SU-DHL-6 (cell line): Measurements from ENCODE around the gene PTCH2.

ENCODE experiments used
- H2AFZ ChIP-seq: fragments of 200-600 bp; sonication (generic); 2 replicates; pipeline ENCODE4 v1.6.1; 2014; ENCODE audit warnings: low read depth, mild to moderate bottlenecking, moderate library complexity, mixed read lengths, antibody characterized with exemption, low read length; ENCODE audit not compliant: severe bottlenecking
- H3F3A ChIP-seq: fragments of 200-600 bp; shearing (Covaris generic); 2 replicates; pipeline ENCODE4 v1.6.0; 2016; ENCODE audit warnings: antibody characterized with exemption, mild to moderate bottlenecking; ENCODE audit not compliant: insufficient read depth
- H3K27ac ChIP-seq: fragments of 200-600 bp; sonication (generic); 2 replicates; pipeline ENCODE4 v1.5.1; 2016; ENCODE audit warnings: low read depth, mild to moderate bottlenecking, low read length, moderate library complexity, mixed read lengths
- H3K27me3 ChIP-seq: fragments of 200-600 bp; sonication (generic), shearing (Covaris generic); 2 replicates; pipeline ENCODE4 v1.6.0; 2014; ENCODE audit warnings: mild to moderate bottlenecking, low read length
- H3K36me3 ChIP-seq: fragments of 200-600 bp; sonication (generic); 2 replicates; pipeline ENCODE4 v1.6.1; 2014; ENCODE audit warnings: mild to moderate bottlenecking, low read length, mixed read lengths
- H3K4me2 ChIP-seq: fragments of 300-600, 200-600 bp; shearing (Covaris generic), sonication (generic); 2 replicates; pipeline ENCODE4 v1.6.0; 2014; ENCODE audit warnings: low read length, low read depth, mild to moderate bottlenecking; ENCODE audit not compliant: poor library complexity, severe bottlenecking
- H3K4me3 ChIP-seq: fragments of 200-600 bp; sonication (generic); 2 replicates; pipeline ENCODE4 v1.5.1; 2014; ENCODE audit warnings: antibody characterized with exemption, low read length, mild to moderate bottlenecking, mixed read lengths; ENCODE audit not compliant: insufficient read depth, poor library complexity, severe bottlenecking
- H3K79me2 ChIP-seq: fragments of 200-600 bp; sonication (generic); 2 replicates; pipeline ENCODE4 v1.6.1; 2014; ENCODE audit warnings: mild to moderate bottlenecking, low read length, moderate library complexity; ENCODE audit not compliant: insufficient read depth
- H3K9ac ChIP-seq: fragments of 200-600 bp; sonication (generic); 2 replicates; pipeline ENCODE4 v1.7.0; 2014; ENCODE audit warnings: mild to moderate bottlenecking, low read length
- H3K9me2 ChIP-seq: fragments of 200-600 bp; sonication (generic); replicated peaks from 2 replicates; pipeline ENCODE4 v1.6.1; 2014; ENCODE audit warnings: low read length; ENCODE audit not compliant: insufficient read depth
- H3K9me3 ChIP-seq: fragments of 200-600 bp; sonication (generic); 2 replicates; pipeline ENCODE4 v1.6.1; 2014; ENCODE audit warnings: low read length, mixed read lengths; ENCODE audit not compliant: insufficient read depth
- H4K20me1 ChIP-seq: fragments of 200-600 bp; sonication (generic); 2 replicates; pipeline ENCODE4 v1.6.1; 2014; ENCODE audit warnings: low read depth, mild to moderate bottlenecking, antibody characterized with exemption, low read length, moderate library complexity, mixed read lengths
- EZH2phosphoT487 ChIP-seq: fragments of 200-600 bp; sonication (generic), shearing (Covaris generic); conservative IDR thresholded peaks from 2 replicates; pipeline ENCODE4 v1.6.1; 2018; ENCODE audit warnings: mild to moderate bottlenecking, antibody characterized with exemption, low read length, moderate library complexity, mixed read lengths
- TF ChIP-seq, protein P1 (sequence below): fragments of 200-600 bp; sonication (generic); IDR thresholded peaks from one replicate; pipeline ENCODE4 v1.5.1; 2017; ENCODE audit warnings: antibody characterized with exemption, mild to moderate bottlenecking, low read length, moderate library complexity; ENCODE audit not compliant: insufficient read depth, poor library complexity, severe bottlenecking

Gene PTCH2

DNA sequence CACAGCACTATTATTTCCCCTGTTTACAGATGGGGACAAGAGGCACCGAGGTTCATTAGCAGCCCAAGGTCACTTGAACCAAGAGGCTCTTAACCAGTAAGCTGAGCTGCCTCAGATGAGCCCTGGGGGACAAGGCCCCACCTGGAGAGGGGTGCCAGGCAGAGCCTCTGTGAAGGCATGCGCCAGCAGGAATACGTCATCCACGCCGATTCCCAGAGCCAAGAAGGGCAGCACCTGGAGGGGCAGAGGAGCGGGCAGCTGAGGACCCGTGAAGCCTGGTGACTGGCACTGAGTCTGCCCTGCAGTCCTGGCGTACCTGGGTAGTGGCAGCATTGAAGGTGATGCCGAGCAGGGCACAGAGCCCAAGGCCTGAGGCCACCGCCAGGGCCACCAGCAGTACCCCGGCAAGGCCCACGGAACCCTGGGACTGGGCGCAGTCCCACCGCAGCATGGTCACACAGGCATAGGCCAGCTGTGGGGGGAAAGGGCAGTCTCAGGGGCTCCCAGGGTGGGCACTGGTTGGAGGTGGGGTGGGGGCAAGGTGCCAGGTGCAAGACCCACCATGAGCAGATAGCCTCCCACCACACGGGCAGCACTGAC lies 14.1 kb downstream of the PTCH2 start:
- Histone ChIP-seq H3K4me2 (no peak overlapping the region), H3F3A (no peaks in the 10 kb centered on the region), H2AFZ (no peak overlapping the region), H3K36me3 (no peaks in the 10 kb centered on the region), H3K9me2 (no peaks in the 10 kb centered on the region), H3K27me3 (no peaks in the 10 kb centered on the region), H3K79me2 (no peaks in the 10 kb centered on the region), H3K27ac (no peak overlapping the region), H3K4me3 (no peak overlapping the region), H4K20me1 (no peaks in the 10 kb centered on the region), H3K9me3 (no peaks in the 10 kb centered on the region), H3K9ac (no peak overlapping the region)
- TF ChIP-seq EZH2phosphoT487, result no peak
- TF ChIP-seq, protein P1, sequence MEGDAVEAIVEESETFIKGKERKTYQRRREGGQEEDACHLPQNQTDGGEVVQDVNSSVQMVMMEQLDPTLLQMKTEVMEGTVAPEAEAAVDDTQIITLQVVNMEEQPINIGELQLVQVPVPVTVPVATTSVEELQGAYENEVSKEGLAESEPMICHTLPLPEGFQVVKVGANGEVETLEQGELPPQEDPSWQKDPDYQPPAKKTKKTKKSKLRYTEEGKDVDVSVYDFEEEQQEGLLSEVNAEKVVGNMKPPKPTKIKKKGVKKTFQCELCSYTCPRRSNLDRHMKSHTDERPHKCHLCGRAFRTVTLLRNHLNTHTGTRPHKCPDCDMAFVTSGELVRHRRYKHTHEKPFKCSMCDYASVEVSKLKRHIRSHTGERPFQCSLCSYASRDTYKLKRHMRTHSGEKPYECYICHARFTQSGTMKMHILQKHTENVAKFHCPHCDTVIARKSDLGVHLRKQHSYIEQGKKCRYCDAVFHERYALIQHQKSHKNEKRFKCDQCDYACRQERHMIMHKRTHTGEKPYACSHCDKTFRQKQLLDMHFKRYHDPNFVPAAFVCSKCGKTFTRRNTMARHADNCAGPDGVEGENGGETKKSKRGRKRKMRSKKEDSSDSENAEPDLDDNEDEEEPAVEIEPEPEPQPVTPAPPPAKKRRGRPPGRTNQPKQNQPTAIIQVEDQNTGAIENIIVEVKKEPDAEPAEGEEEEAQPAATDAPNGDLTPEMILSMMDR, result no peak

- Histone ChIP-seq H3K27ac (no peak overlapping the region), H2AFZ (no peak overlapping the region), H3K36me3 (no peaks in the 10 kb centered on the region), H3K4me2 (no peak overlapping the region), H3K79me2 (no peaks in the 10 kb centered on the region), H3K27me3 (no peaks in the 10 kb centered on the region), H3F3A (no peaks in the 10 kb centered on the region), H4K20me1 (no peaks in the 10 kb centered on the region), H3K9me2 (no peaks in the 10 kb centered on the region), H3K9me3 (no peaks in the 10 kb centered on the region), H3K4me3 (no peak overlapping the region), H3K9ac (no peak overlapping the region)
- TF ChIP-seq, protein P1, result no peak
- TF ChIP-seq EZH2phosphoT487, result no peak
These were observed 14.9 kb downstream of the PTCH2 start for GRCh38 chr1:44828003-44828651.

DNA sequence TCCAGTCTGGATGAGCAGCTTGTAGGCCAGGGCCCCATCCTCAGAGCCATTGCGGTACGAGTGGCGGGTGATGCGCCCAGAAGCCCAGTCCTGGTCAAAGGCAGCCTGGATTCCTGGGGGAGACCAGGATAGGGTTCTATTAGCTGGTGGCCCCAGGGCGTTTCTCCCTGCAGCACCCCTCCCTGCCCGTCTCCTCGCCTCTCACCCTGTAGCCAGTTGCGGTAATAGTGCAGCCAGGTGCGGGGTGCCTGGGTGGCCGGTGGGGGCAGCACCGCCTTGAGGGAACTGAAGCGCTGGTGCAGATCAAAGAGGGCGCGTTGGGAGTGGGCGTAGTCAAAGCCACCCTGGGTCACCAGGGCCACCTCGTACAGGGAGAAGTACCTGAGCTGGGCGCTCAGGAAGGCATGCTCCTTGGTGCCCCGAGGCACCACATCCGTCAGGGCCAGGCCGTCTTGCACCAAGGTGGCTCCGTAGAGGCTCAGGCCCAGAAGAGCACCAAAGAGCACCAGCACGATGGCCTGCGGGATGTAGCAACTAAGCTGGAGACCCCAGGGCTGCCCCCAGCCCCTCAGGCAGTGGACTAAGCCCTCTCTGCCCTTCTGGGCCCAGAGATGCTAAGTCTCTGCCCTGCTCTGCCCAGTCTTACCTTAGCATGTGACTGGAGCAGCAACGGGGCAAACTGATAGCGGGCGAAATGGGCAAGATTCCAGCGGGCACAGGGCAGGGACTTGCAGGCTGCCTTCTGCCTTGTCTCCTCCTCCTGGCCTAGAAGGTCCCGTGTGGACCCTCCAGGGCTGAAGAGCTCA lies 15.7 kb downstream of the PTCH2 start:
- H3K79me2 ChIP-seq, result no peaks in the 10 kb centered on the region
- no peaks in the 10 kb centered on the region for H4K20me1 ChIP-seq
- H2AFZ ChIP-seq, result no peak overlapping the region
- TF ChIP-seq EZH2phosphoT487, result no peak
- TF ChIP-seq, protein P1, result no peak
- no peaks in the 10 kb centered on the region for H3K9me3 ChIP-seq
- H3K9me2 ChIP-seq, result no peaks in the 10 kb centered on the region
- H3K27ac ChIP-seq, result no peak overlapping the region
- no peak overlapping the region for H3K9ac ChIP-seq
- no peaks in the 10 kb centered on the region for H3K36me3 ChIP-seq
- no peak overlapping the region for H3K4me2 ChIP-seq
- no peaks in the 10 kb centered on the region for H3K27me3 ChIP-seq
- no peaks in the 10 kb centered on the region for H3F3A ChIP-seq
- H3K4me3 ChIP-seq, result no peak overlapping the region
